Loucy (cell line): ENCODE measurements around the gene TAF4B.
"Not testable (repeated sequence)": the region's sequence is repeated elsewhere in the genome, so short reads cannot be mapped to it uniquely, and the experiment has no call there.

ENCODE experiments used
- CTCF ChIP-seq: fragments of 200-600 bp; sonication (generic); conservative IDR thresholded peaks from 2 replicates; pipeline ENCODE4 v1.5.1; 2014; ENCODE audit warnings: mild to moderate bottlenecking, antibody characterized with exemption, low read length
- EZH2phosphoT487 ChIP-seq: fragments of 200-600 bp; IDR thresholded peaks from 2 replicates; pipeline ENCODE4 v1.6.1; 2018; ENCODE audit warnings: antibody characterized with exemption, mild to moderate bottlenecking, moderate library complexity, borderline replicate concordance

GRCh38 chr18:26202001-26202400, 24.2 kb upstream of the TAF4B start:
- not testable (repeated sequence) for TF ChIP-seq CTCF, EZH2phosphoT487
